HUES6 (cell line): ENCODE measurements around the gene BLMH.

Experiments used
- H3K27ac ChIP-seq: 2 replicates; pipeline ENCODE4 v1.7.0; 2013; ENCODE audit warnings: low read depth, mild to moderate bottlenecking, low read length, inconsistent platforms
- H3K27me3 ChIP-seq: 2 replicates; pipeline ENCODE4 v1.6.1; 2013; ENCODE audit warnings: low read length; ENCODE audit not compliant: control insufficient read depth, insufficient read depth
- H3K36me3 ChIP-seq: 2 replicates; pipeline ENCODE4 v1.6.1; 2013; ENCODE audit warnings: low read length; ENCODE audit not compliant: control insufficient read depth, insufficient read depth
- H3K4me1 ChIP-seq: 2 replicates; pipeline ENCODE4 v1.6.1; 2013; ENCODE audit warnings: low read length; ENCODE audit not compliant: control insufficient read depth, insufficient read depth
- H3K4me3 ChIP-seq: 2 replicates; pipeline ENCODE4 v1.5.1; 2013; ENCODE audit warnings: low read depth, low read length
- H3K9ac ChIP-seq: one replicate; pipeline ENCODE4 v1.6.1; 2013; ENCODE audit warnings: mild to moderate bottlenecking, low read length
- H3K9me3 ChIP-seq: 2 replicates; pipeline ENCODE4 v1.6.1; 2013; ENCODE audit warnings: low read depth, low read length; ENCODE audit not compliant: control insufficient read depth, insufficient read depth

The BLMH gene

DNA sequence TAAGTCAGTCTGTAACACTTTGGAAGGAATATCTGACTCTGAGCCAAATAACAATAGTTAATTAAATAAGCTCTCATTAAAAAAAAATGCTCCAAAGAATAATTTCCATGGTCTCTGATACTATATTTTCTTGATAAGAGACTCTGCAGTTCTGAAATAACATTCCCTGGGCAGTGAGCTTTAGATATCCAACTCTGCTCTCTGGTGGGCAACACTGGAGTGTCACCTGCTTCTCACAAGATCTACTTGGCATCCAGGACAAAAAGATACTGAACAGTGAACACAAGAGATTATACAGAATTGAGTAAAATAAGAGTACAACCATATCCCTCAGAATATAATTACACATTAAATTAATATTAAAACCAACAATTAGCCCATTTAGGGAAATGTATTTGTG lies 13.7 kb downstream of the BLMH start:
- H3K4me1 ChIP-seq = no peaks in the 10 kb centered on the region
- peaks cover 87% of the 10 kb centered on the region for H3K36me3 ChIP-seq
- H3K27ac ChIP-seq = no peak overlapping the region
- no peaks in the 10 kb centered on the region for H3K9me3 ChIP-seq
- H3K9ac ChIP-seq = no peak overlapping the region
- H3K27me3 ChIP-seq = no peaks in the 10 kb centered on the region
- H3K4me3 ChIP-seq = no peak overlapping the region

DNA sequence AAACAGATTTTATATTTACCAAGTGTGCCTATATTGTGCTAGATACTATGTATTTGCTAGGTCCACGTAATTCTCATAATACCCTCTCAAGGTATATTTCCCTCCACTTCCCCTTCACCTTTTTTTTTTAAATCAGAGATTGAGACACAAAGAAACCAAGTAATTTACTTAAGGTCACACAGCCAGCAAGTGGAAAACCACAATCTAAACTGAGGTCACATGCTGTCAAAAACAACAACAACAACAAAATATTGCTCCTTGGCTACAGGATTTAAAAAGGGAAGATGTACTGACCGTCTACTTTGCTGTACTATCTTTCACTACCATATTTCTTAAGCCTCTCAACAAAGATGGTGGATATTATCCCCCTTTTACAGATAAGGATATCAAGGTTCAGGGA lies 15.8 kb downstream of the BLMH start:
- Histone ChIP-seq H3K9ac (no peak overlapping the region), H3K27ac (no peak overlapping the region), H3K9me3 (no peaks in the 10 kb centered on the region), H3K27me3 (no peaks in the 10 kb centered on the region), H3K4me3 (no peak overlapping the region), H3K4me1 (no peaks in the 10 kb centered on the region; the same call in 1 of the 2 replicates), H3K36me3 (peaks cover 88% of the 10 kb centered on the region)

DNA sequence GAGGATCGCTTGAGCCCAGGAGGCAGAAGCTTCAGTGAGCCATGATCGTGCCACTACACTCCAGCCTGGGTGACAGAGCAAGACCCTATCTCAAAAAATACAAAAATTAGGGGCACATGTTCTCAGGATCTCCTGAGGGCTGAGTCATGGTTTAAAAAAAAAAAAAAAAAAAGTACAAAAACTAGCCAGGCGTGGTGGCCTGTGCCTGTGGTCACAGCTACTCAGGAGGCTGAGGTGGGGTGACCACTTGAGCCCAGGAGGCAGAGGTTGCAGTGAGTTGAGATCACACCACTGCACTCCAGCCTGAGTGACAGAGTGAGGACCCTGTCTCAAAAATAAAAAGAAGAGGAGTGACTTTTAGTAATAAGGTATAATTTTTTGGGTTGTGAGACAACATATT lies 16.9 kb downstream of the BLMH start:
- H3K27me3 ChIP-seq = no peaks in the 10 kb centered on the region
- peaks cover 86% of the 10 kb centered on the region for H3K36me3 ChIP-seq
- H3K9me3 ChIP-seq = no peaks in the 10 kb centered on the region
- no peak overlapping the region for H3K27ac ChIP-seq
- no peaks in the 10 kb centered on the region; the same call in 1 of the 2 replicates for H3K4me1 ChIP-seq
- H3K4me3 ChIP-seq = no peak overlapping the region
- no peak overlapping the region for H3K9ac ChIP-seq

DNA sequence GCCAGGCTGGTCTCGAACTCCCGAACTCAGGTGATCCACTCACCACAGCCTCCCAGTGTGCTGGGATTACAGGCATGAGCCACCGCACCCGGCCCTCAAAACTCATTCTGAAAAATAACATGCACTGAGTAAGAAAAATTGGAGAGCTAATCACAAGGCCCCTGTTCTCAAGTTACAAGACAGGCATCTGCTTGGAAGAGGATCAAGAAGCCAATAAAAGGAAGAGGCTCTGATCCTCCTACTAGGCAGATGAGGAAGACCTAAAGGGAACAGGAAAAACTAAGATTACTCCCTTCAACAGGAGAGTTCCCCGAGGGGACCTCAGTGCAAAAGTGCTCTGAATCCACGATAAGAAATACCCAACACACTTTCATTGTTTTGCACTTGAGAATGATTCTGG lies 18.4 kb downstream of the BLMH start:
- Histone ChIP-seq H3K4me3 (no peak overlapping the region), H3K27ac (no peak overlapping the region), H3K9me3 (no peaks in the 10 kb centered on the region), H3K27me3 (no peaks in the 10 kb centered on the region), H3K36me3 (peaks cover 77% of the 10 kb centered on the region), H3K9ac (no peak overlapping the region), H3K4me1 (no peaks in the 10 kb centered on the region; the same call in 1 of the 2 replicates)

DNA sequence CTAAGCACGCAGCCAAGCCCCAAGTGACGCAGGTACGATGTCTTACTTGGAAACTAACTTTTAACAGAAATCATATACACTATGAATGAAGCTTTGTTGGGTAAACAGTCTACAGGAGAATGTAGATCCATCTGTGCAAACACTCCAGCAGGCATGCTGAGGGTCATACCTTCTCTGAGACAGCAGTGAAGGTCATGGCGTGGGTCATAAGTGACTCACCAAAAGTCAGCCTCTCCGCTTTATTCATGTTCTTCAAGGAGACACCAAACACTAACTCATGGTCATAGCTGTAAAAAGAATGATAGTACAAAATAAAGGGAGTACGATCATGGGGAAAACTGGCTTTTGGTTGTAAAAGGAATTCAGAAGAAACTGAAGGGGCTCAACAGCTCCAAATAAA lies 20.6 kb downstream of the BLMH start:
- Histone ChIP-seq H3K9ac (no peak overlapping the region), H3K9me3 (no peaks in the 10 kb centered on the region), H3K4me3 (no peak overlapping the region), H3K27me3 (no peaks in the 10 kb centered on the region), H3K4me1 (no peaks in the 10 kb centered on the region; the same call in 1 of the 2 replicates), H3K36me3 (peaks cover 79% of the 10 kb centered on the region), H3K27ac (no peak overlapping the region; the same call in 1 of the 2 replicates)

- Histone ChIP-seq H3K9ac (no peak overlapping the region), H3K4me3 (no peak overlapping the region), H3K36me3 (peaks cover 84% of the 10 kb centered on the region)
Measured at GRCh38 chr17:30267625-30268024, 24.1 kb downstream of the BLMH start.

GRCh38 chr17:30263552-30264333 lies 28.0 kb downstream of the BLMH start:
- Histone ChIP-seq H3K4me3 (no peak overlapping the region), H3K9me3 (no peaks in the 10 kb centered on the region), H3K4me1 (no peaks in the 10 kb centered on the region), H3K36me3 (peaks cover 78% of the 10 kb centered on the region), H3K9ac (no peak overlapping the region), H3K27me3 (no peaks in the 10 kb centered on the region), H3K27ac (no peak overlapping the region)

More at GRCh38 chr17:30267625-30268024, 24.1 kb downstream of the BLMH start:
- no peaks in the 10 kb centered on the region for H3K27me3 ChIP-seq
- H3K27ac ChIP-seq = no peak overlapping the region
- H3K9me3 ChIP-seq = no peaks in the 10 kb centered on the region
- no peaks in the 10 kb centered on the region; the same call in 1 of the 2 replicates for H3K4me1 ChIP-seq

- no peaks in the 10 kb centered on the region for H3K9me3 ChIP-seq
- H3K27me3 ChIP-seq = no peaks in the 10 kb centered on the region
- no peak overlapping the region for H3K27ac ChIP-seq
- H3K36me3 ChIP-seq = peaks cover 57% of the 10 kb centered on the region
- H3K9ac ChIP-seq = no peak overlapping the region
- H3K4me3 ChIP-seq = no peak overlapping the region
- no peaks in the 10 kb centered on the region for H3K4me1 ChIP-seq
Measured at GRCh38 chr17:30256756-30257506, 34.8 kb downstream of the BLMH start.

DNA sequence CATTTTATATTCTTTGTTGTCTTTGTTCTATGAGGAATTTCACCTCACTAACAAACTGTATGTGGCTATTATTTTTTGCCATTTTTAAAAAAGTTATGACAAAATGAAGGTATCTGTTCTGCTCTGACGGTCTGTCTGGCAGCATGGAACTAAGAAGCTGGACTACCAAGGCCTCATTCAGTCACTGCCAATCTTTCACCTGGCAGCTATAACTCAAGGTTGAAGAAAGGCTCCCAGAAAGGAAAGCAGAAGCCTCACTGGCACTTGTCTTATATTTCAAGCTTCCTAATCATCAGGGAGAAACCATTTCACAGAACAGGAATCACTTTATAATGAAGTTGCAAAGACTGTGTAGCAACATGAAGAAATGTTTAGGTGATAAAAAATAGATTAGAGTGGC lies 37.6 kb downstream of the BLMH start:
- Histone ChIP-seq H3K4me3 (no peak overlapping the region), H3K36me3 (peaks cover 55% of the 10 kb centered on the region), H3K9me3 (no peaks in the 10 kb centered on the region), H3K27me3 (no peaks in the 10 kb centered on the region), H3K27ac (no peak overlapping the region), H3K4me1 (no peaks in the 10 kb centered on the region), H3K9ac (no peak overlapping the region)

- Histone ChIP-seq H3K9me3 (no peaks in the 10 kb centered on the region), H3K4me1 (no peaks in the 10 kb centered on the region), H3K4me3 (no peak overlapping the region), H3K9ac (no peak overlapping the region), H3K27ac (no peak overlapping the region), H3K27me3 (no peaks in the 10 kb centered on the region), H3K36me3 (peaks cover 59% of the 10 kb centered on the region)
Measured at GRCh38 chr17:30253312-30253711, 38.4 kb downstream of the BLMH start.

GRCh38 chr17:30251931-30252330 lies 39.8 kb downstream of the BLMH start:
- Histone ChIP-seq H3K36me3 (peaks cover 60% of the 10 kb centered on the region), H3K9ac (no peak overlapping the region), H3K4me1 (no peaks in the 10 kb centered on the region), H3K4me3 (no peak overlapping the region), H3K27me3 (no peaks in the 10 kb centered on the region), H3K27ac (no peak overlapping the region), H3K9me3 (no peaks in the 10 kb centered on the region)
